Stimulated activated CD4-positive, alpha-beta T cell treated with anti-CD3 and anti-CD28 coated beads, Interleukin-4, amount 100 ng/mL, for 24 hours (primary cell): Measurements from ENCODE around the gene STK33.

Source experiments
- DNase-seq: peaks from one replicate; pipeline ENCODE4 v3.0.0-alpha.2; 2020

Gene STK33

GRCh38 chr11:8601376-8602133, 7.5 kb upstream of the STK33 start:
- no peak for DNase-seq

GRCh38 chr11:8598506-8598905, 4.5 kb upstream of the STK33 start:
- no peak for DNase-seq

GRCh38 chr11:8597182-8597581, 3.2 kb upstream of the STK33 start:
- no peak for DNase-seq

- DNase-seq, result no peak
Measured at GRCh38 chr11:8596504-8597046, 2.5 kb upstream of the STK33 start.

GRCh38 chr11:8593455-8593854, 573 bp downstream of the STK33 start:
- no peak for DNase-seq

GRCh38 chr11:8587915-8588314, 6.1 kb downstream of the STK33 start:
- no peak for DNase-seq

- DNase-seq, result no peak
Measured at GRCh38 chr11:8586805-8587204, 7.2 kb downstream of the STK33 start.

GRCh38 chr11:8586184-8586583, 7.8 kb downstream of the STK33 start:
- DNase-seq, result no peak

- DNase-seq, result no peak
Measured at GRCh38 chr11:8584511-8584910, 9.5 kb downstream of the STK33 start.

- no peak for DNase-seq
Measured at GRCh38 chr11:8584082-8584481, 9.9 kb downstream of the STK33 start.

GRCh38 chr11:8581300-8581699, 12.7 kb downstream of the STK33 start:
- DNase-seq, result no peak

GRCh38 chr11:8577791-8578581, 16.0 kb downstream of the STK33 start:
- DNase-seq, result no peak

GRCh38 chr11:8574798-8575197, 19.2 kb downstream of the STK33 start:
- no peak for DNase-seq

- no peak for DNase-seq
Measured at GRCh38 chr11:8573777-8574176, 20.3 kb downstream of the STK33 start.

GRCh38 chr11:8567602-8568198, 26.3 kb downstream of the STK33 start:
- no peak for DNase-seq

- DNase-seq, result no peak
Measured at GRCh38 chr11:8566613-8567210, 27.3 kb downstream of the STK33 start.

GRCh38 chr11:8564526-8564925, 29.5 kb downstream of the STK33 start:
- DNase-seq, result no peak

- no peak for DNase-seq
Measured at GRCh38 chr11:8561461-8561860, 32.6 kb downstream of the STK33 start.

- DNase-seq, result no peak
Measured at GRCh38 chr11:8558436-8558835, 35.6 kb downstream of the STK33 start.

GRCh38 chr11:8545698-8546366, 48.2 kb downstream of the STK33 start:
- DNase-seq, result no peak

GRCh38 chr11:8544807-8545206, 49.2 kb downstream of the STK33 start:
- DNase-seq, result no peak

- DNase-seq, result no peak
Measured at GRCh38 chr11:8543278-8543677, 50.8 kb downstream of the STK33 start.

- no peak for DNase-seq
Measured at GRCh38 chr11:8541448-8541847, 52.6 kb downstream of the STK33 start.
